ENCODE data around the gene BCL2L15. TPM values are rescaled to one million over a fixed set of nuclear protein-coding genes. Genes with fewer than 3 reads are reported as not detected.

BCL2L15 gene
- total and polyA plus RNA-seq, 2 of the 8 experiments (the other 6 are each of a cell fraction or from before 2014, with no cell fraction given): 0.32 to 0.36 TPM

GRCh38 chr1:113868387-113869083, 18.8 kb downstream of the BCL2L15 start (continued):
- TF ChIP-seq YY1 (IDR thresholded peaks at IDR 0.05; ENCODE audit: low read depth, low read length) (no peak), CTBP2 (IDR thresholded peaks at IDR 0.05; ENCODE audit: borderline replicate concordance, insufficient read depth, insufficient read length, low read length) (no peak)
